ENCODE results near the gene ACOT7. TPM values are rescaled to one million over a fixed set of nuclear protein-coding genes. Genes with fewer than 3 reads are reported as not detected.
A peak's percentile ranks its signal among the peaks of the same experiment; 100 is the strongest.

Gene ACOT7
- total and polyA plus RNA-seq, 2 of the 13 experiments (the other 11 are each of a cell fraction or from before 2014, with no cell fraction given), result 33.0 to 55.8 TPM

DNA sequence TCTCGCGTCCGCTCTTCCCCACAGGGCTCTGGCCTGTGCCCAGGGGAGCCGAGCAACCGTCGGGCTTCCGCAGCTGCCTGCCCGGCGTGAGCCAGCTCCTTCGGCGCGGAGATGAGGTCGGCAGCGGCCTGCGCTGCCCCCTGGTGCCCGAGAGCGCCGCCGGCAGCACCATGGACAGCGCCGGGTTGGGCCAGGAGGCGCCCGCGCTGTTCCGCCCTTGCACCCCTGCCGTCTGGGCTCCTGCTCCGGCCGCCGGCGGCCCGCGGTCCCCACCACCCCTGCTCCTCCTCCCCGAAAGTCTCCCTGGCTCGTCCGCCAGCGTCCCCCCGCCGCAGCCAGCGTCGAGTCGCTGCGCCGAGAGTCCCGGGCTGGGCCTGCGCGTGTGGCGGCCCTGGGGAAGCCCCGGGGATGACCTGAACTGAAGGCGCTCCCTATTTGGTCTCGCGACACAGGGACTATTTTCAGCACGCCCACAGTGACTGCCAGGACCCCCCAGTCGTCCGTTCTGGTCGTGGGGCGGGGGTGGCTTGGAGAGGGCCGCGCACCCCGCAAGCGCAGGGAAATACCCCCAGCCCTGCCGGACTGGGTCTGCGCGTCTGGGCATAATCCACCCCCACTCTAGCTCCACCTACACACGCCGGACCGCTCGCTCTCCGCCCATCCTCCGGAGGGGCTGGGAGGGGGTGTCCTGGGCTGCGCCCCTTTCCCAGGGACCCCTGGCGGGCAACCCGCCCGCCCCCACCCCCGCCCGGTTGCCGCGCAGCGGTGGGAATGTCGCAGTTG is 148.3 kb downstream of the ACOT7 start (continued):
- TF ChIP-seq, protein P1, sequence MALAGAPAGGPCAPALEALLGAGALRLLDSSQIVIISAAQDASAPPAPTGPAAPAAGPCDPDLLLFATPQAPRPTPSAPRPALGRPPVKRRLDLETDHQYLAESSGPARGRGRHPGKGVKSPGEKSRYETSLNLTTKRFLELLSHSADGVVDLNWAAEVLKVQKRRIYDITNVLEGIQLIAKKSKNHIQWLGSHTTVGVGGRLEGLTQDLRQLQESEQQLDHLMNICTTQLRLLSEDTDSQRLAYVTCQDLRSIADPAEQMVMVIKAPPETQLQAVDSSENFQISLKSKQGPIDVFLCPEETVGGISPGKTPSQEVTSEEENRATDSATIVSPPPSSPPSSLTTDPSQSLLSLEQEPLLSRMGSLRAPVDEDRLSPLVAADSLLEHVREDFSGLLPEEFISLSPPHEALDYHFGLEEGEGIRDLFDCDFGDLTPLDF (CRISPR knock-in tag; IDR thresholded peaks at IDR 0.05), result peak; percentile 84
- TF ChIP-seq XBP1 (CRISPR knock-in tag; IDR thresholded peaks at IDR 0.05), result peak; percentile 95
- peak; percentile 81 for TF ChIP-seq RXRA (CRISPR knock-in tag; IDR thresholded peaks at IDR 0.05)
- 0 out of 2 replicates have a peak, but pooled peaks have one; percentile 71 for TF ChIP-seq NFIB (CRISPR knock-in tag; IDR thresholded peaks at IDR 0.05; ENCODE audit: borderline replicate concordance)
- peak; percentile 95 for TF ChIP-seq RAD21 (CRISPR knock-in tag; IDR thresholded peaks at IDR 0.05)
- TF ChIP-seq ZNF121 (CRISPR knock-in tag; IDR thresholded peaks at IDR 0.05), result peak; percentile 71
- TF ChIP-seq JDP2 (CRISPR knock-in tag; IDR thresholded peaks at IDR 0.05; ENCODE audit: borderline replicate concordance), result peak; percentile 96
- TF ChIP-seq ZBTB42 (CRISPR knock-in tag; IDR thresholded peaks at IDR 0.05), result peak; percentile 96
- peak; percentile 61; the same call in 1 of the 2 replicates for TF ChIP-seq JUN (CRISPR knock-in tag; IDR thresholded peaks at IDR 0.05)
- TF ChIP-seq ZNF10 (CRISPR knock-in tag; IDR thresholded peaks at IDR 0.05; ENCODE audit: borderline replicate concordance, low read depth), result no peak
- peak; percentile 97 for TF ChIP-seq KDM2A (CRISPR knock-in tag; IDR thresholded peaks at IDR 0.05; ENCODE audit: borderline replicate concordance, low read depth)
- TF ChIP-seq, protein P2, sequence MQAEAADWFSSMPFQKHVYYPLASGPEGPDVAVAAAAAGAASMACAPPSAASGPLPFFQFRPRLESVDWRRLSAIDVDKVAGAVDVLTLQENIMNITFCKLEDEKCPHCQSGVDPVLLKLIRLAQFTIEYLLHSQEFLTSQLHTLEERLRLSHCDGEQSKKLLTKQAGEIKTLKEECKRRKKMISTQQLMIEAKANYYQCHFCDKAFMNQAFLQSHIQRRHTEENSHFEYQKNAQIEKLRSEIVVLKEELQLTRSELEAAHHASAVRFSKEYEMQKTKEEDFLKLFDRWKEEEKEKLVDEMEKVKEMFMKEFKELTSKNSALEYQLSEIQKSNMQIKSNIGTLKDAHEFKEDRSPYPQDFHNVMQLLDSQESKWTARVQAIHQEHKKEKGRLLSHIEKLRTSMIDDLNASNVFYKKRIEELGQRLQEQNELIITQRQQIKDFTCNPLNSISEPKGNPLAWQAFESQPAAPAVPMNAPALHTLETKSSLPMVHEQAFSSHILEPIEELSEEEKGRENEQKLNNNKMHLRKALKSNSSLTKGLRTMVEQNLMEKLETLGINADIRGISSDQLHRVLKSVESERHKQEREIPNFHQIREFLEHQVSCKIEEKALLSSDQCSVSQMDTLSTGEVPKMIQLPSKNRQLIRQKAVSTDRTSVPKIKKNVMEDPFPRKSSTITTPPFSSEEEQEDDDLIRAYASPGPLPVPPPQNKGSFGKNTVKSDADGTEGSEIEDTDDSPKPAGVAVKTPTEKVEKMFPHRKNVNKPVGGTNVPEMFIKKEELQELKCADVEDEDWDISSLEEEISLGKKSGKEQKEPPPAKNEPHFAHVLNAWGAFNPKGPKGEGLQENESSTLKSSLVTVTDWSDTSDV (CRISPR knock-in tag; IDR thresholded peaks at IDR 0.05), result peak; percentile 97; the same call in 1 of the 2 replicates
- peak; percentile 96 for TF ChIP-seq ZBTB38 (CRISPR knock-in tag; IDR thresholded peaks at IDR 0.05)
- TF ChIP-seq RCOR2 (CRISPR knock-in tag; IDR thresholded peaks at IDR 0.05), result 0 out of 2 replicates have a peak, but pooled peaks have one; percentile 23
- TF ChIP-seq ZFP90 (CRISPR knock-in tag; IDR thresholded peaks at IDR 0.05; ENCODE audit: borderline replicate concordance), result peak; percentile 98
- peak; percentile 97 for TF ChIP-seq ZNF547 (CRISPR knock-in tag; IDR thresholded peaks at IDR 0.05)
- TF ChIP-seq NFYB (CRISPR knock-in tag; IDR thresholded peaks at IDR 0.05), result peak; percentile 60
- peak; percentile 77 for TF ChIP-seq BCL6 (CRISPR knock-in tag; IDR thresholded peaks at IDR 0.05)
- peak; percentile 64 for TF ChIP-seq SP2 (CRISPR knock-in tag; IDR thresholded peaks at IDR 0.05)
- TF ChIP-seq, protein P3, sequence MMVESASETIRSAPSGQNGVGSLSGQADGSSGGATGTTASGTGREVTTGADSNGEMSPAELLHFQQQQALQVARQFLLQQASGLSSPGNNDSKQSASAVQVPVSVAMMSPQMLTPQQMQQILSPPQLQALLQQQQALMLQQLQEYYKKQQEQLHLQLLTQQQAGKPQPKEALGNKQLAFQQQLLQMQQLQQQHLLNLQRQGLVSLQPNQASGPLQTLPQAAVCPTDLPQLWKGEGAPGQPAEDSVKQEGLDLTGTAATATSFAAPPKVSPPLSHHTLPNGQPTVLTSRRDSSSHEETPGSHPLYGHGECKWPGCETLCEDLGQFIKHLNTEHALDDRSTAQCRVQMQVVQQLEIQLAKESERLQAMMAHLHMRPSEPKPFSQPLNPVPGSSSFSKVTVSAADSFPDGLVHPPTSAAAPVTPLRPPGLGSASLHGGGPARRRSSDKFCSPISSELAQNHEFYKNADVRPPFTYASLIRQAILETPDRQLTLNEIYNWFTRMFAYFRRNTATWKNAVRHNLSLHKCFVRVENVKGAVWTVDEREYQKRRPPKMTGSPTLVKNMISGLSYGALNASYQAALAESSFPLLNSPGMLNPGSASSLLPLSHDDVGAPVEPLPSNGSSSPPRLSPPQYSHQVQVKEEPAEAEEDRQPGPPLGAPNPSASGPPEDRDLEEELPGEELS (CRISPR knock-in tag; IDR thresholded peaks at IDR 0.05), result peak; percentile 67
- no peak for TF ChIP-seq ATF1 (CRISPR knock-in tag; IDR thresholded peaks at IDR 0.05)
- TF ChIP-seq ZFP82 (CRISPR knock-in tag; IDR thresholded peaks at IDR 0.05; ENCODE audit: borderline replicate concordance), result peak; percentile 94; the same call in 1 of the 2 replicates
- TF ChIP-seq MIXL1 (CRISPR knock-in tag; IDR thresholded peaks at IDR 0.05), result peak; percentile 93
- peak; percentile 100 for TF ChIP-seq SRY (CRISPR knock-in tag; IDR thresholded peaks at IDR 0.05)
- TF ChIP-seq, protein P4, sequence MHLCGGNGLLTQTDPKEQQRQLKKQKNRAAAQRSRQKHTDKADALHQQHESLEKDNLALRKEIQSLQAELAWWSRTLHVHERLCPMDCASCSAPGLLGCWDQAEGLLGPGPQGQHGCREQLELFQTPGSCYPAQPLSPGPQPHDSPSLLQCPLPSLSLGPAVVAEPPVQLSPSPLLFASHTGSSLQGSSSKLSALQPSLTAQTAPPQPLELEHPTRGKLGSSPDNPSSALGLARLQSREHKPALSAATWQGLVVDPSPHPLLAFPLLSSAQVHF (CRISPR knock-in tag; IDR thresholded peaks at IDR 0.05), result peak; percentile 99

Measured in HepG2 (cell line).